Activated CD4-positive, alpha-beta T cell treated with anti-CD3 and anti-CD28 coated beads for 4 hours (primary cell): ENCODE measurements around the gene SMG7.

ENCODE experiments used
- DNase-seq, 2 donors: peaks; one replicate each; pipeline ENCODE4 v3.0.0-alpha.2; 2020

The SMG7 gene

GRCh38 chr1:183470147-183470960 is 1.9 kb upstream of the SMG7 start:
- peak; percentile 92 to 94 for DNase-seq

GRCh38 chr1:183470961-183471742 is 1.1 kb upstream of the SMG7 start:
- DNase-seq, result peak; percentile 63 to 75

- DNase-seq, result peak; percentile 98 to 99
These were observed 384 bp upstream of the SMG7 start for GRCh38 chr1:183471743-183472487.

GRCh38 chr1:183473217-183473536 is 878 bp downstream of the SMG7 start:
- peak in 1 of 2 donors; percentile 4 for DNase-seq

- no peak for DNase-seq
These were observed 3.8 kb downstream of the SMG7 start for GRCh38 chr1:183476081-183476480.

GRCh38 chr1:183477986-183478781 is 5.9 kb downstream of the SMG7 start:
- no peak for DNase-seq

- no peak for DNase-seq
These were observed 8.7 kb downstream of the SMG7 start for GRCh38 chr1:183480971-183481441.

GRCh38 chr1:183483224-183483623 is 10.9 kb downstream of the SMG7 start:
- no peak for DNase-seq

GRCh38 chr1:183484254-183484653 is 12.0 kb downstream of the SMG7 start:
- no peak for DNase-seq

GRCh38 chr1:183484851-183485250 is 12.6 kb downstream of the SMG7 start:
- no peak for DNase-seq

- no peak for DNase-seq
These were observed 15.6 kb downstream of the SMG7 start for GRCh38 chr1:183487674-183488442.

GRCh38 chr1:183490932-183491331 is 18.6 kb downstream of the SMG7 start:
- DNase-seq, result no peak

GRCh38 chr1:183493540-183494245 is 21.4 kb downstream of the SMG7 start:
- DNase-seq, result no peak

GRCh38 chr1:183495420-183495819 is 23.1 kb downstream of the SMG7 start:
- DNase-seq, result no peak

GRCh38 chr1:183497218-183497617 is 24.9 kb downstream of the SMG7 start:
- DNase-seq, result no peak

GRCh38 chr1:183498342-183498991 is 26.2 kb downstream of the SMG7 start:
- DNase-seq, result no peak

- no peak for DNase-seq
These were observed 33.3 kb downstream of the SMG7 start for GRCh38 chr1:183505454-183506089.

- no peak for DNase-seq
These were observed 34.3 kb downstream of the SMG7 start for GRCh38 chr1:183506561-183506960.

GRCh38 chr1:183508694-183509093 is 36.4 kb downstream of the SMG7 start:
- no peak for DNase-seq

- DNase-seq, result no peak
These were observed 40.2 kb downstream of the SMG7 start for GRCh38 chr1:183512450-183512849.
